OCI-LY3 (cell line): ENCODE results near the gene VAV2.

Experiments
- H2AFZ ChIP-seq: fragments of 200-600, 300-600 bp; shearing (Covaris generic); 2 replicates; pipeline ENCODE4 v1.6.0; 2014; ENCODE audit warnings: antibody characterized with exemption, low read depth, low read length
- H3K27ac ChIP-seq: fragments of 200-600, 300-600 bp; sonication (generic); 2 replicates; pipeline ENCODE4 v1.5.1; 2014; ENCODE audit warnings: mild to moderate bottlenecking, low read length, moderate library complexity, mixed read lengths
- H3K27me3 ChIP-seq: fragments of 200-600, 300-600 bp; sonication (generic); 2 replicates; pipeline ENCODE4 v1.6.1; 2014; ENCODE audit warnings: low read depth, low read length, mixed read lengths
- H3K36me3 ChIP-seq: fragments of 200-600, 300-600 bp; sonication (generic); replicated peaks from 2 replicates; pipeline ENCODE3; 2014; ENCODE audit warnings: low read depth, low read length, mixed read lengths
- H3K4me1 ChIP-seq: fragments of 300-600, 200-600 bp; sonication (generic); 2 replicates; pipeline ENCODE4 v1.6.1; 2014; ENCODE audit warnings: low read length, mixed read lengths
- H3K4me2 ChIP-seq: fragments of 200-600, 300-600 bp; sonication (generic); 2 replicates; pipeline ENCODE4 v1.6.1; 2014; ENCODE audit warnings: low read length, mixed read lengths
- H3K4me3 ChIP-seq: fragments of 300-600, 200-600 bp; sonication (generic); 2 replicates; pipeline ENCODE4 v1.5.1; 2014; ENCODE audit warnings: antibody characterized with exemption, mild to moderate bottlenecking, low read length, moderate library complexity
- H3K79me2 ChIP-seq: fragments of 300-600, 200-600 bp; shearing (Covaris generic); 2 replicates; pipeline ENCODE4 v1.6.1; 2014; ENCODE audit warnings: mild to moderate bottlenecking, low read length, mixed read lengths
- H3K9ac ChIP-seq: fragments of 300-600, 200-600 bp; shearing (Covaris generic); 2 replicates; pipeline ENCODE4 v1.6.0; 2014; ENCODE audit warnings: mild to moderate bottlenecking, low read length, moderate library complexity
- H3K9me3 ChIP-seq: fragments of 200-600, 300-600 bp; shearing (Covaris generic); 2 replicates; pipeline ENCODE4 v1.6.1; 2014; ENCODE audit warnings: low read length, mixed read lengths; ENCODE audit not compliant: insufficient read depth
- H4K20me1 ChIP-seq: fragments of 200-600, 300-600 bp; sonication (generic); 2 replicates; pipeline ENCODE4 v1.6.1; 2016; ENCODE audit warnings: low read length, mixed read lengths; ENCODE audit not compliant: insufficient read depth
- CTCF ChIP-seq: fragments of 200-600, 300-600 bp; sonication (generic); IDR thresholded peaks from 2 replicates; pipeline ENCODE4 v1.5.1; 2014; ENCODE audit warnings: antibody characterized with exemption, low read length, low read depth
- EZH2phosphoT487 ChIP-seq: fragments of 200-600 bp; shearing (Covaris generic); IDR thresholded peaks from 2 replicates; pipeline ENCODE4 v1.6.1; 2018; ENCODE audit warnings: antibody characterized with exemption, mixed run types, low read depth

The VAV2 gene

GRCh38 chr9:134040176-134040565, 48.0 kb upstream of the VAV2 start:
- Histone ChIP-seq H3K27ac (no peak overlapping the region), H3K36me3 (peaks cover 20% of the 10 kb centered on the region), H4K20me1 (no peaks in the 10 kb centered on the region), H3K4me2 (no peak overlapping the region), H2AFZ (no peak overlapping the region), H3K79me2 (no peaks in the 10 kb centered on the region), H3K4me3 (no peak overlapping the region), H3K9ac (no peak overlapping the region), H3K27me3 (no peaks in the 10 kb centered on the region), H3K9me3 (no peaks in the 10 kb centered on the region), H3K4me1 (no peaks in the 10 kb centered on the region)
- TF ChIP-seq EZH2phosphoT487 (no peak), CTCF (no peak)

GRCh38 chr9:134039386-134040175, 47.5 kb upstream of the VAV2 start:
- no peaks in the 10 kb centered on the region for H4K20me1 ChIP-seq
- H3K9ac ChIP-seq = no peak overlapping the region
- TF ChIP-seq EZH2phosphoT487 (no peak), CTCF (no peak)
- H3K79me2 ChIP-seq = no peaks in the 10 kb centered on the region
- no peak overlapping the region for H3K27ac ChIP-seq
- no peak overlapping the region for H2AFZ ChIP-seq
- H3K36me3 ChIP-seq = peaks cover 20% of the 10 kb centered on the region
- H3K4me2 ChIP-seq = no peak overlapping the region
- H3K27me3 ChIP-seq = no peaks in the 10 kb centered on the region
- no peaks in the 10 kb centered on the region for H3K4me1 ChIP-seq
- H3K4me3 ChIP-seq = no peak overlapping the region
- no peaks in the 10 kb centered on the region for H3K9me3 ChIP-seq

GRCh38 chr9:134037641-134038040, 45.5 kb upstream of the VAV2 start:
- H3K4me2 ChIP-seq = no peak overlapping the region
- H3K36me3 ChIP-seq = peaks cover 33% of the 10 kb centered on the region
- H3K9me3 ChIP-seq = no peaks in the 10 kb centered on the region
- H3K27me3 ChIP-seq = no peaks in the 10 kb centered on the region
- H4K20me1 ChIP-seq = no peaks in the 10 kb centered on the region
- no peak overlapping the region for H3K4me3 ChIP-seq
- no peak overlapping the region for H3K27ac ChIP-seq
- no peaks in the 10 kb centered on the region for H3K79me2 ChIP-seq
- H3K9ac ChIP-seq = no peak overlapping the region
- TF ChIP-seq CTCF (no peak), EZH2phosphoT487 (no peak)
- H2AFZ ChIP-seq = no peak overlapping the region
- no peaks in the 10 kb centered on the region for H3K4me1 ChIP-seq

- no peaks in the 10 kb centered on the region for H3K79me2 ChIP-seq
- no peaks in the 10 kb centered on the region for H3K9me3 ChIP-seq
- H3K4me3 ChIP-seq = no peak overlapping the region
- H3K36me3 ChIP-seq = peaks cover 33% of the 10 kb centered on the region
- TF ChIP-seq EZH2phosphoT487 (no peak), CTCF (no peak)
- H3K27ac ChIP-seq = no peak overlapping the region
- no peak overlapping the region for H2AFZ ChIP-seq
- no peaks in the 10 kb centered on the region for H3K4me1 ChIP-seq
- H4K20me1 ChIP-seq = no peaks in the 10 kb centered on the region
- no peak overlapping the region for H3K4me2 ChIP-seq
- no peaks in the 10 kb centered on the region for H3K27me3 ChIP-seq
- H3K9ac ChIP-seq = no peak overlapping the region
Measured at GRCh38 chr9:134036130-134036529, 44.0 kb upstream of the VAV2 start.
